HuH-7.5 (cell line): Measurements from ENCODE around the gene MTHFD2.
A peak's percentile ranks its signal among the peaks of the same experiment; 100 is the strongest.

ENCODE experiments used
- DNase-seq: peaks from one replicate; pipeline ENCODE4 v3.0.0; 2011; ENCODE audit warnings: low spot score

Gene MTHFD2

DNA sequence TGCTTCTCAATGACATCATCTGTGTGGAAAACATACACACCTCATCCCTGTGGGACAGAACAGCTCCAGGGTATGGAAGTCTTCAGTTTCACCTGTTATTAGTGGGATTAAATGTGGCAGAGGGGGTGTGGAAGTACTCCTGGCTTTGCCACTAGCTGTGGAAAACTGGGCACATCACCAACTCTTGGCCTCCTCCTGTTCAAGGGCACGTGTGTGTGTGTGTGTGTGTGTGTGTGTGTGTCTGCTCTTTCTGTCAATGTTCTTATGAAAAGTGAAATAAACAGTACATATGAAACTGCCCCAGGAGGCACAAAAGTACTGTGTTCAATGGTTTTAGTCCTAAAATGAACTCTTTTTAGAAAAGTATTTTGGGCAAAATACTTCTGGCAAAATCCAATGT, 65.9 kb downstream of the MTHFD2 start:
- DNase-seq: no peak

DNA sequence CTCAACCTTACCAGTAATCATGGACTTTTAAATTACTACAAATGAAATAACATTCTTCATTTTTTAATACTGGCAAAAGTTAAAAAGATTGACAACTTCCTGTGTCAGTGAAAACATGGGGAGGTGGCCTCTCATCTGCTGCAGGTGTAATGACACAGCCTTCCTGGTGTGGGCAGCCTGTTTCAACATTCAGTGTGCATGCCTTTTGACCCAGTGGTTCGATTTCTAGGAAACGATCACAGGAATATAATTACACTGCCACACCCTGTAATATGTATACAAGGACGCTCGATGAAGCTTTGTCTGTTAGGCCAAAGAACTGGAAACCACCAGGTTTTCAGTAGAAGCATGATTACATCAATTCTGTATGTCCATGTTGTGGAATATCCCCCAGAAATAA, 68.7 kb downstream of the MTHFD2 start:
- DNase-seq: peak; percentile 61
